ENCODE measurements around the gene ATAT1. TPM values are rescaled to one million over a fixed set of nuclear protein-coding genes. Genes with fewer than 3 reads are reported as not detected.

Gene ATAT1
- total RNA-seq, 4 donors from 2014 or later = 3.2 to 7.1 (median 5.8) TPM

GRCh38 chr6:30679765-30680535 lies 53.3 kb downstream of the ATAT1 start:
- TF ChIP-seq, protein P1, sequence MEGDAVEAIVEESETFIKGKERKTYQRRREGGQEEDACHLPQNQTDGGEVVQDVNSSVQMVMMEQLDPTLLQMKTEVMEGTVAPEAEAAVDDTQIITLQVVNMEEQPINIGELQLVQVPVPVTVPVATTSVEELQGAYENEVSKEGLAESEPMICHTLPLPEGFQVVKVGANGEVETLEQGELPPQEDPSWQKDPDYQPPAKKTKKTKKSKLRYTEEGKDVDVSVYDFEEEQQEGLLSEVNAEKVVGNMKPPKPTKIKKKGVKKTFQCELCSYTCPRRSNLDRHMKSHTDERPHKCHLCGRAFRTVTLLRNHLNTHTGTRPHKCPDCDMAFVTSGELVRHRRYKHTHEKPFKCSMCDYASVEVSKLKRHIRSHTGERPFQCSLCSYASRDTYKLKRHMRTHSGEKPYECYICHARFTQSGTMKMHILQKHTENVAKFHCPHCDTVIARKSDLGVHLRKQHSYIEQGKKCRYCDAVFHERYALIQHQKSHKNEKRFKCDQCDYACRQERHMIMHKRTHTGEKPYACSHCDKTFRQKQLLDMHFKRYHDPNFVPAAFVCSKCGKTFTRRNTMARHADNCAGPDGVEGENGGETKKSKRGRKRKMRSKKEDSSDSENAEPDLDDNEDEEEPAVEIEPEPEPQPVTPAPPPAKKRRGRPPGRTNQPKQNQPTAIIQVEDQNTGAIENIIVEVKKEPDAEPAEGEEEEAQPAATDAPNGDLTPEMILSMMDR (IDR thresholded peaks at IDR 0.05) = no peak
- ATAC-seq (ENCODE audit: low FRiP score) (no peak), DNase-seq (ENCODE audit: low spot score) (no peak)

DNA sequence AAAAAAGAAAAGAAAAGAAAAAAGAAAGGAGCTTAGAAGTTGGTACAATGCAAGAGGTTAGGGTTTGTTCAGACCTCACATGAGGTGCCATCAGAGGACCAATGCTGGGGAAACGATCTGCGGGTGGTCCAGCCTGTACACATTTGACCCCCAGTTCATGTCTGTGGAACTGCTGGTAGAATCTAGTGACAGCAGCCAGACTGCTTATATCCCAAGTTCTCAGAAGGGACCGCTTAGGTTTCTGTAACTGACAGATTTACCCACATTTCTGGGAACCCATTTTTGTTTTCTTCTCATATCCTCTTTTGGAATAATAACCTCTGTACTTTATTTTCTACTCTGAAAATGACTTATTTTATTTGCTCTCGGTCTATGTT lies 55.1 kb downstream of the ATAT1 start:
- DNase-seq (ENCODE audit: low spot score) = no peak
- no peak for ATAC-seq (ENCODE audit: low FRiP score)
- TF ChIP-seq, protein P1 (IDR thresholded peaks at IDR 0.05) = no peak

GRCh38 chr6:30682143-30683117 lies 55.8 kb downstream of the ATAT1 start:
- TF ChIP-seq, protein P1 (IDR thresholded peaks at IDR 0.05) = no peak
- ATAC-seq (ENCODE audit: low FRiP score) (peak; percentile 82), DNase-seq (ENCODE audit: low spot score) (peak; percentile 60)

- no peak for ATAC-seq (ENCODE audit: low FRiP score)
- TF ChIP-seq, protein P1 (IDR thresholded peaks at IDR 0.05) = no peak
- DNase-seq (ENCODE audit: low spot score) = no peak
Observed at GRCh38 chr6:30683183-30683979, 56.7 kb downstream of the ATAT1 start.

- TF ChIP-seq, protein P1 (IDR thresholded peaks at IDR 0.05) = no peak
- DNase-seq (ENCODE audit: low spot score) (no peak), ATAC-seq (ENCODE audit: low FRiP score) (no peak)
Observed at GRCh38 chr6:30683980-30684338, 57.3 kb downstream of the ATAT1 start.

DNA sequence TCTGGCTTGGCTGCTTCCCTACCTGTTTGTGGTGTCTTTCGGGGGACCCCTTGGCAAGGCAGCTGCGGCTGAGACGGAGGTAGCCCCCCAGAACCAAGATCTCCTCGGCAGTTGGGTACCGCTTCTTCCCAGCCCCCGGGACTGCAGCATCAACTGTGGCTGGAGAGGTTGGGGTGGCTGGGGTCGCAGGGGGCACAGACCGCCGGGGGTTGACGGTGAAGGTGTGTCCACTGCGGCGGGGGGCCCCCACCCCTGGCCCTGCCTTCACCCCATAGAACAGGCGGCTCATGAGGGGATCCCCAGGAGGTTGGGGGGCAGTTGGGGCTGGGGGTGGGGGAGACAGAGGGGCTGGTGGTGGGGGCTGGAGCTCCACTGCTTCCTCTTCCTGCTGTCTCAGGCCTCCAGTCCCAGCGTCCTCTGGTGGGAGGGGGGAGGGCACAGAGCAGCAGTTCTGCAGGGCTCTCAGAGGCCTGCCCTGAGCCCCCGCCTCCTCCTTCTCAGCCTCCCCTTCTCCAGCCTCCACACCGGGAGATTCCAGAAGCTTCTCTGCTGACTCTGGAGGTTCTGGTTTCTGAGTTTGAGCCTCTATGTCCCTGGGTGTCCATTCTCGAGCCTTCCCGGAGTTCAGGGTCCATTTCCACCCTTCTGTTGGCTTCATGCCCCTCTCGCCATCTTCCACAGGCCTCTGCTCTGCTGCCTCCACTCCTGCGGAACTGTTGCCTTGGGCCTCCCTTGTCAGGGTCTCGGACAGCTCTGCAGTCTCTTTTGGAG lies 57.9 kb downstream of the ATAT1 start:
- no peak for ATAC-seq (ENCODE audit: low FRiP score)
- TF ChIP-seq, protein P1 (IDR thresholded peaks at IDR 0.05) = no peak
- no peak for DNase-seq (ENCODE audit: low spot score)
